ENCODE measurements around the gene CCP110.

GRCh38 chr16:19474617-19475016, 49.1 kb upstream of the CCP110 start:
- no peak for TF ChIP-seq EZH2 (IDR thresholded peaks at IDR 0.05; ENCODE audit: low read length, unreplicated experiment)
- no peak for TF ChIP-seq CTCF (conservative IDR thresholded peaks at IDR 0.05; ENCODE audit: low read depth, low read length)
